ENCODE data around the gene KLHL12.

The KLHL12 gene

GRCh38 chr1:202880062-202880461, 47.0 kb downstream of the KLHL12 start:
- DNase-seq: no peak

GRCh38 chr1:202879128-202879527, 47.9 kb downstream of the KLHL12 start:
- no peak for DNase-seq

GRCh38 chr1:202873026-202873425, 54.0 kb downstream of the KLHL12 start:
- no peak for DNase-seq

- DNase-seq: no peak
Observed at GRCh38 chr1:202871367-202871766, 55.7 kb downstream of the KLHL12 start.

GRCh38 chr1:202862679-202863560, 64.1 kb downstream of the KLHL12 start:
- DNase-seq: no peak

- no peak for DNase-seq
Observed at GRCh38 chr1:202861420-202862132, 65.5 kb downstream of the KLHL12 start.

GRCh38 chr1:202860744-202861419, 66.2 kb downstream of the KLHL12 start:
- no peak for DNase-seq

- no peak for DNase-seq
Observed at GRCh38 chr1:202858789-202859414, 68.1 kb downstream of the KLHL12 start.

- no peak for DNase-seq
Observed at GRCh38 chr1:202858331-202858730, 68.7 kb downstream of the KLHL12 start.

GRCh38 chr1:202857136-202857610, 69.9 kb downstream of the KLHL12 start:
- no peak for DNase-seq

- no peak for DNase-seq
Observed at GRCh38 chr1:202856014-202856413, 71.0 kb downstream of the KLHL12 start.

- no peak for DNase-seq
Observed at GRCh38 chr1:202854787-202855186, 72.2 kb downstream of the KLHL12 start.

GRCh38 chr1:202852163-202852904, 74.7 kb downstream of the KLHL12 start:
- DNase-seq: no peak

- no peak for DNase-seq
Observed at GRCh38 chr1:202850593-202851362, 76.3 kb downstream of the KLHL12 start.

GRCh38 chr1:202848191-202848542, 78.9 kb downstream of the KLHL12 start:
- no peak for DNase-seq

- no peak for DNase-seq
Observed at GRCh38 chr1:202844935-202845334, 82.1 kb downstream of the KLHL12 start.

- DNase-seq: no peak
Observed at GRCh38 chr1:202844259-202844658, 82.8 kb downstream of the KLHL12 start.

- DNase-seq: no peak
Observed at GRCh38 chr1:202843081-202843480, 84.0 kb downstream of the KLHL12 start.
